CD4-positive, CD25-positive, alpha-beta regulatory T cell (primary cell): ENCODE results near the gene CASP14. TPM values are rescaled to one million over a fixed set of nuclear protein-coding genes. Genes with fewer than 3 reads are reported as not detected.
"Not testable (repeated sequence)": the region's sequence is repeated elsewhere in the genome, so short reads cannot be mapped to it uniquely, and the experiment has no call there.

Experiments
- ATAC-seq, 2 donors: fragments of 150-1000 bp; cut with Tn5 transposase; one replicate each; pipeline ENCODE4 v1.10.0; 2021; ENCODE audit warnings: low read depth in 2 of 2, moderate number of reproducible peaks in 2 of 2, moderate library complexity in 1 of 2
- DNase-seq, 3 donors: peaks; one replicate each; pipeline versions ENCODE4 v3.0.0 to v3.0.0-alpha.2; 2012 to 2022; ENCODE audit warnings: mixed read lengths in 1 of 3
- H3K27ac ChIP-seq: one replicate; pipeline ENCODE4 v1.7.0; 2013; ENCODE audit warnings: mild to moderate bottlenecking, low read length; ENCODE audit not compliant: insufficient read depth, poor library complexity, severe bottlenecking
- H3K27me3 ChIP-seq: one replicate; pipeline ENCODE4 v1.7.0; 2013; ENCODE audit warnings: low read length; ENCODE audit not compliant: control insufficient read depth, insufficient read depth
- H3K36me3 ChIP-seq: one replicate; pipeline ENCODE4 v1.7.0; 2013; ENCODE audit warnings: mild to moderate bottlenecking, low read length, moderate library complexity; ENCODE audit not compliant: control insufficient read depth, insufficient read depth
- H3K4me1 ChIP-seq: 2 replicates; pipeline ENCODE4 v1.7.0; 2013; ENCODE audit warnings: mild to moderate bottlenecking, low read length; ENCODE audit not compliant: insufficient read depth, control insufficient read depth, poor library complexity, severe bottlenecking
- H3K4me3 ChIP-seq: one replicate; pipeline ENCODE4 v1.7.0; 2013; ENCODE audit warnings: low read depth, mild to moderate bottlenecking, low read length, moderate library complexity
- H3K9me3 ChIP-seq, 2 experiments: 1 replicate in 1 of 2; 2 replicates in 1 of 2; pipeline ENCODE4 v1.7.0; 2013; ENCODE audit warnings: low read length in 2 of 2, mild to moderate bottlenecking in 1 of 2, moderate library complexity in 1 of 2; ENCODE audit not compliant: control insufficient read depth in 2 of 2
- H3K27ac Mint-ChIP-seq, 3 donors: one replicate each; pipeline ENCODE4 v1.8.0; 2020 to 2022; ENCODE audit warnings: mild to moderate bottlenecking in 3 of 3, mixed read lengths in 3 of 3, moderate library complexity in 2 of 3
- H3K27me3 Mint-ChIP-seq: one replicate; pipeline ENCODE4 v1.8.0; 2022; ENCODE audit warnings: mild to moderate bottlenecking, mixed read lengths
- H3K36me3 Mint-ChIP-seq: one replicate; pipeline ENCODE4 v1.8.0; 2020; ENCODE audit warnings: mixed read lengths
- H3K4me1 Mint-ChIP-seq, 4 donors: one replicate each; pipeline ENCODE4 v1.8.0; 2020 to 2022; ENCODE audit warnings: mixed read lengths in 4 of 4, mild to moderate bottlenecking in 1 of 4
- H3K4me3 Mint-ChIP-seq, 4 donors: one replicate each; pipeline ENCODE4 v1.8.0; 2020 to 2022; ENCODE audit warnings: mild to moderate bottlenecking in 4 of 4, mixed read lengths in 4 of 4, moderate library complexity in 3 of 4
- H3K9me3 Mint-ChIP-seq, 7 donors: one replicate each; pipeline ENCODE4 v1.8.0; 2020 to 2022; ENCODE audit warnings: mixed read lengths in 7 of 7, mild to moderate bottlenecking in 3 of 7, moderate library complexity in 2 of 7
- polyA plus RNA-seq, 4 donors: library from polyadenylated mRNA; unstranded; fragments of 300-500 nt; fragmentation: Illumina TruSeq; gene quantifications; one replicate each; pipeline ENCODE4 v1.2.3, GENCODE V29; 2021
- total RNA-seq: library from RNA; stranded (reverse); gene quantifications from one replicate; pipeline ENCODE4 v1.2.3, GENCODE V29; 2022

The CASP14 gene, protein sequence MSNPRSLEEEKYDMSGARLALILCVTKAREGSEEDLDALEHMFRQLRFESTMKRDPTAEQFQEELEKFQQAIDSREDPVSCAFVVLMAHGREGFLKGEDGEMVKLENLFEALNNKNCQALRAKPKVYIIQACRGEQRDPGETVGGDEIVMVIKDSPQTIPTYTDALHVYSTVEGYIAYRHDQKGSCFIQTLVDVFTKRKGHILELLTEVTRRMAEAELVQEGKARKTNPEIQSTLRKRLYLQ
- total RNA-seq: not detected
- not detected for polyA plus RNA-seq

DNA sequence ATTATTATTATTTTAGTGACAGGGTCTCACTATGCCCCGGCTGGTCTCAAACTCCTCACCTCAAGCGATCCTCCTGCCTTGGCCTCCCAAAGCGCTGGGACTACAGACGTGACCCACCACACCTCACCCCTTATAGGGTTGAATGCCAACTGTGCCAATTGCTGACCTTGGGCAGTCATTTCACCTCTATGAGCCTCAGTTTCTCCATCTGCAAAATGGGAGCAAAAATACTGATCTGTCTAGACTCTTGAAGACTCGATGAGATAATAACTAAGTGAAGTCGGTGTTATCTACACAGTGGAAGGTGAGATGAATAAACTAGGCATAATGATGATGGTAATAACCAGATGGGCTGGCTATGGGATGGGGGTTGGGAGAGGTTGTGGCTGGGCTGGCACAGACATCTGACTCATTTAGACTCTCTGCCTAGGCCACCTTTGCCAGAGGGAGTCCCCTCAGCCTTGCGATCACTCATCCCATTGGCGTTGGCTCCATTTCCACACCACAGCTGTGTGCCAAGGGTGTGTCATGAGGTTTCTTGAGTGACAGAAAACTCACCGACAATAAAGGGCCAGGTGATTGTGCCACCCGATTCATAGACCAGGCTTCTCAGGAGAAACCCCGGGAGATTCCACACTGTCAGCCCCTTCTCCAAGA is at the start of gene CASP14:
Gene CASP14 (plus strand): TSS at position 596 of the 657 bp plus-strand sequence. CDS start 2,772 bp downstream, outside the sequence.
- Mint-ChIP-seq H3K36me3 (no peaks in the 10 kb centered on the region), H3K4me1 (no peaks in the 10 kb centered on the region), H3K27me3 (peaks cover 6% of the 10 kb centered on the region), H3K9me3 (peaks cover 0 to 5% (median 0%) of the 10 kb centered on the region in 7 donors), H3K4me3 (no peak within 1 kb of the TSS), H3K27ac (peak within 1 kb of the TSS in 1 of 3 donors; percentile 5)
- no peaks in the 10 kb centered on the region for H3K4me1 ChIP-seq
- no peak within 1 kb of the TSS for H3K27ac ChIP-seq
- H3K4me3 ChIP-seq: no peak within 1 kb of the TSS
- H3K27me3 ChIP-seq: peaks cover 6% of the 10 kb centered on the region
- DNase-seq (no peak), ATAC-seq (no peak)
- H3K9me3 ChIP-seq: no peaks in the 10 kb centered on the region
- no peaks in the 10 kb centered on the region for H3K36me3 ChIP-seq

DNA sequence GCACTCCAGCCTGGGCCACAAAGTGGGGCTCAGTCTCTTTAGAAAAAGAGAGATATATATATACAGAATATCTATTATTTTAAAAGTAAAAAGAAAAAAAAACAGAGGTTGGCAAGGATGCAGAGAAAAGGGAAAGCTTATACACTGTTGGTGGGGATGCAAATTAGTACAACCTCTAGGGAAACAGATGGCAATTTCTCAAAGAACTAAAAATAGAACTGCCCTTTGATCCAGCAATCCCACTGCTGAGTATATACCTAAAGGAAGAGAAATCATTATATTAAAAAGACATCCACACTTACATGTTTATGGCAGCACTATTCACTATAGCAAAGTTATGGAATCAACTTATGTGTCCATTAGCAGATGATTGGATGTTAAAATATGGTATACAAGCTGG is 41.0 kb upstream of the CASP14 start:
- peaks cover 0 to 3% (median 0%) of the 10 kb centered on the region in 7 donors for H3K9me3 Mint-ChIP-seq
- H3K4me3 Mint-ChIP-seq: no peak overlapping the region
- H3K27me3 Mint-ChIP-seq: peaks cover 21% of the 10 kb centered on the region
- Histone ChIP-seq H3K36me3 (no peaks in the 10 kb centered on the region), H3K27me3 (no peaks in the 10 kb centered on the region), H3K4me1 (no peaks in the 10 kb centered on the region), H3K27ac (no peak overlapping the region), H3K9me3 (no peaks in the 10 kb centered on the region), H3K4me3 (no peak overlapping the region)
- ATAC-seq (no peak), DNase-seq (no peak)
- H3K4me1 Mint-ChIP-seq: no peaks in the 10 kb centered on the region
- H3K36me3 Mint-ChIP-seq: no peaks in the 10 kb centered on the region
- H3K27ac Mint-ChIP-seq: no peak overlapping the region

DNA sequence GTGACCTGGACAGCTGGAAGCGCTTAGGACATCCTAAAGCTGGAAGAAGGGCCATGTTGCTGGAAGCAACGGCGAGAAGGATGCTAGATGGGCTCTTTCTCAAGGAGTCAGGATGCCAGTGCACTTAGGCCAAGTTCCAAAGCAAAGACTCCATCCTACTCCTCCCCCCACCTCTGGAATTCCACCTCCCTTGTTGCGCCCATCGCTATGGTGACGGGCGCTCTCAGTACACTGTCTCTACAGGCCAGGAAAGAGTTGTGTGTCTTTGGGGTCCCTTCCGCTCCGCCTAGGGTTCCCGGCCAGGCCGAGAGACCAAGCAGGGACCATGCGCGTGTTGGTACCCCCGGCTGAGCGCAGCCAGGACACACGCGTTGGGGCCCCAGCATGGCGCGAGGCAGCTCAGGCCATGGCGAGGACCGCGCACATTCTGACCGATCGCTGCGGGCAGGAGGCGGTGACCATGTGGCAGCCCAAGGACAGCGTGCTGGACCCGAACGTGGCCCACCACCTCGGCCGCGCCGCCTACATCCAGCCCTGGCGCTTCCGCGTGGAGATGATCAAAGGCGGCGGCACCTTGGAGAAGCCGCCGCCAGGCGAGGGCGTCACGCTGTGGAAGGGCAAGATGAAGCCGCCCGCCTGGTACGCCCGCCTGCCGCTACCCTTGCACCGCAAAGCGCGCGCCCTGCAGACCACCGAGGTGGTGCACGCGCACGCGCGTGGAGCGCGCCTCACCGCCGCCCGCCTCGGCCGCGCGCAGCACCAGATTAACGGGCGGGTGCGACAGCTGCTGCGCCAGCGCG is 38.6 kb upstream of the CASP14 start:
- Histone ChIP-seq H3K9me3 (no peaks in the 10 kb centered on the region), H3K4me3 (no peak overlapping the region), H3K27me3 (no peaks in the 10 kb centered on the region), H3K27ac (no peak overlapping the region), H3K36me3 (no peaks in the 10 kb centered on the region), H3K4me1 (no peaks in the 10 kb centered on the region)
- H3K36me3 Mint-ChIP-seq: no peaks in the 10 kb centered on the region
- H3K27me3 Mint-ChIP-seq: peaks cover 30% of the 10 kb centered on the region
- no peak for ATAC-seq
- no peak overlapping the region for H3K4me3 Mint-ChIP-seq
- H3K9me3 Mint-ChIP-seq: peaks cover 0 to 3% (median 0%) of the 10 kb centered on the region in 7 donors
- no peaks in the 10 kb centered on the region for H3K4me1 Mint-ChIP-seq
- no peak overlapping the region for H3K27ac Mint-ChIP-seq
- DNase-seq: no peak

DNA sequence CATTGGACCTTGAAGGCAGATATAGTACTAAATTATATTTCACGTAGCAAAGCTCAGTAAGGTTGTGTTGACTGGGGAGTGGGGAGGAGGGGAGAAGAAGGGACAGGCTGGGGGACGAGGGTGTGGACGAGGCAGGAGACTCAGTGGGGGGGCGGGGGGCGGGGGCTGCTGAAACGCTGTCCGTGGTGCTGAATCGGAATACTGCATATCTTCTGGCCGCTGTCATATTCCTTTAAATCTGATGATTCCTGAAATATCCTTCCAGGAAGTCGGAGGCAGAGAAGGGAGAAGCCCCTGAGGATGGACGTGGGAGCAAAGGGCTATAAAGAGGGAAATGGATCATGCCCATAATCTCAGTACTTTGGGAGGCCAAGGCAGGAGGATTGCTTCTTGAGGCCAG is 34.7 kb upstream of the CASP14 start:
- no peaks in the 10 kb centered on the region for H3K4me1 ChIP-seq
- Mint-ChIP-seq H3K27ac (no peak overlapping the region), H3K36me3 (no peaks in the 10 kb centered on the region), H3K9me3 (peaks cover 0 to 3% (median 0%) of the 10 kb centered on the region in 7 donors), H3K27me3 (peaks cover 33% of the 10 kb centered on the region), H3K4me3 (no peak overlapping the region), H3K4me1 (no peaks in the 10 kb centered on the region)
- no peak overlapping the region for H3K4me3 ChIP-seq
- peaks cover 3% of the 10 kb centered on the region for H3K27me3 ChIP-seq
- ATAC-seq (no peak), DNase-seq (no peak)
- no peak overlapping the region for H3K27ac ChIP-seq
- H3K9me3 ChIP-seq: no peaks in the 10 kb centered on the region
- no peaks in the 10 kb centered on the region for H3K36me3 ChIP-seq

GRCh38 chr19:15015946-15016542 is 33.2 kb upstream of the CASP14 start:
- no peak for ATAC-seq
- Histone ChIP-seq H3K27ac (no peak overlapping the region), H3K9me3 (no peaks in the 10 kb centered on the region), H3K36me3 (no peaks in the 10 kb centered on the region), H3K4me3 (no peak overlapping the region), H3K27me3 (peaks cover 3% of the 10 kb centered on the region), H3K4me1 (no peaks in the 10 kb centered on the region)
- Mint-ChIP-seq H3K4me3 (no peak overlapping the region), H3K9me3 (peaks cover 0 to 3% (median 0%) of the 10 kb centered on the region in 7 donors), H3K27me3 (peaks cover 25% of the 10 kb centered on the region), H3K4me1 (no peaks in the 10 kb centered on the region), H3K36me3 (no peaks in the 10 kb centered on the region), H3K27ac (no peak overlapping the region)
- no peak for DNase-seq

GRCh38 chr19:15018836-15019235 is 30.4 kb upstream of the CASP14 start:
- H3K4me3 ChIP-seq, H3K27ac Mint-ChIP-seq, H3K9me3 ChIP-seq, ATAC-seq, H3K27ac ChIP-seq, H3K36me3 ChIP-seq, H3K36me3 Mint-ChIP-seq, H3K27me3 ChIP-seq, DNase-seq, H3K4me3 Mint-ChIP-seq, H3K9me3 Mint-ChIP-seq, H3K4me1 Mint-ChIP-seq, H3K4me1 ChIP-seq: not testable (repeated sequence)
- peaks cover 15% of the 10 kb centered on the region for H3K27me3 Mint-ChIP-seq

GRCh38 chr19:15021286-15022007 is 27.8 kb upstream of the CASP14 start:
- DNase-seq: no peak
- H3K27ac ChIP-seq: no peak overlapping the region
- no peaks in the 10 kb centered on the region for H3K4me1 ChIP-seq
- no peak overlapping the region for H3K4me3 ChIP-seq
- H3K27me3 Mint-ChIP-seq: peaks cover 8% of the 10 kb centered on the region
- no peaks in the 10 kb centered on the region for H3K36me3 Mint-ChIP-seq
- H3K27me3 ChIP-seq: peaks cover 3% of the 10 kb centered on the region
- H3K9me3 ChIP-seq: no peaks in the 10 kb centered on the region
- H3K4me1 Mint-ChIP-seq: no peaks in the 10 kb centered on the region
- H3K36me3 ChIP-seq: no peaks in the 10 kb centered on the region
- no peak overlapping the region for H3K27ac Mint-ChIP-seq
- H3K9me3 Mint-ChIP-seq: peaks cover 0 to 1% (median 0%) of the 10 kb centered on the region in 7 donors
- no peak for ATAC-seq
- no peak overlapping the region for H3K4me3 Mint-ChIP-seq
